ENCODE data around the gene MEIS1. TPM values are rescaled to one million over a fixed set of nuclear protein-coding genes. Genes with fewer than 3 reads are reported as not detected.
"Not testable (repeated sequence)": the region's sequence is repeated elsewhere in the genome, so short reads cannot be mapped to it uniquely, and the experiment has no call there.

The MEIS1 gene
- total RNA-seq, 4 donors from 2014 or later = 25.9 to 129 (median 28.8) TPM

DNA sequence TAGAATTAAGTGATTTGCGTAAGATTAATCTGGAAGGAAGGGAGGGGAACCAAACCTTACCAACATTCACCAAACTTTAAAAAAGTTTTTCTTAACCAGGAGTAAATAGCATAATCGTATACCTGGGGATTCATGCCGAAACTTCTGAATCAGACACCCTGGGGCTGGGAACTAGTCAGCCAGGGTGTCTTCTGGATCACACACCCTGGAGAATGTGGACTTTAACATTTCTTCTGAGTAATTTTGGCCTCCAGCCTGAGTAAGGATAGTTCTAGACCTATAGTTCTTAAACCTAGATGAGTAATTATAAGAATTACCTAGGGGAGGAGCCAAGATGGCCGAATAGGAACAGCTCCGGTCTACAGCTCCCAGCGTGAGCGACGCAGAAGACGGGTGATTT lies 44.1 kb upstream of the MEIS1 start:
- Histone ChIP-seq H3K27ac (no peak overlapping the region), H3K9me3 (no peaks in the 10 kb centered on the region), H3K4me3 (no peak overlapping the region), H3K4me1 (no peaks in the 10 kb centered on the region), H3K36me3 (no peaks in the 10 kb centered on the region), H3K27me3 (no peaks in the 10 kb centered on the region)
- intact Hi-C loops (cut with DNase I; ENCODE audit: low total_unique reads) (no loop called here), in situ Hi-C loops (cut with MboI; ENCODE audit: low pct_ligation_motif_present in 1 of 4, low pct_unique_long_range_greater_than_20kb in 1 of 4, low sequenced_read_pairs in 3 of 4) (no loop called here)
- no peak for DNase-seq
- WGBS, 2 donors (ENCODE audit: low coverage in 1 of 2) = 86 to 89% methylated on average over 4 to 9 of the region's 9 CpGs
- TF ChIP-seq POLR2AphosphoS5 (IDR thresholded peaks at IDR 0.05) (no peak), POLR2A (IDR thresholded peaks at IDR 0.05) (no peak), EP300 (IDR thresholded peaks at IDR 0.05; ENCODE audit: low read depth) (no peak)
- TF ChIP-seq, protein P1, sequence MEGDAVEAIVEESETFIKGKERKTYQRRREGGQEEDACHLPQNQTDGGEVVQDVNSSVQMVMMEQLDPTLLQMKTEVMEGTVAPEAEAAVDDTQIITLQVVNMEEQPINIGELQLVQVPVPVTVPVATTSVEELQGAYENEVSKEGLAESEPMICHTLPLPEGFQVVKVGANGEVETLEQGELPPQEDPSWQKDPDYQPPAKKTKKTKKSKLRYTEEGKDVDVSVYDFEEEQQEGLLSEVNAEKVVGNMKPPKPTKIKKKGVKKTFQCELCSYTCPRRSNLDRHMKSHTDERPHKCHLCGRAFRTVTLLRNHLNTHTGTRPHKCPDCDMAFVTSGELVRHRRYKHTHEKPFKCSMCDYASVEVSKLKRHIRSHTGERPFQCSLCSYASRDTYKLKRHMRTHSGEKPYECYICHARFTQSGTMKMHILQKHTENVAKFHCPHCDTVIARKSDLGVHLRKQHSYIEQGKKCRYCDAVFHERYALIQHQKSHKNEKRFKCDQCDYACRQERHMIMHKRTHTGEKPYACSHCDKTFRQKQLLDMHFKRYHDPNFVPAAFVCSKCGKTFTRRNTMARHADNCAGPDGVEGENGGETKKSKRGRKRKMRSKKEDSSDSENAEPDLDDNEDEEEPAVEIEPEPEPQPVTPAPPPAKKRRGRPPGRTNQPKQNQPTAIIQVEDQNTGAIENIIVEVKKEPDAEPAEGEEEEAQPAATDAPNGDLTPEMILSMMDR (IDR thresholded peaks at IDR 0.05) = no peak

DNA sequence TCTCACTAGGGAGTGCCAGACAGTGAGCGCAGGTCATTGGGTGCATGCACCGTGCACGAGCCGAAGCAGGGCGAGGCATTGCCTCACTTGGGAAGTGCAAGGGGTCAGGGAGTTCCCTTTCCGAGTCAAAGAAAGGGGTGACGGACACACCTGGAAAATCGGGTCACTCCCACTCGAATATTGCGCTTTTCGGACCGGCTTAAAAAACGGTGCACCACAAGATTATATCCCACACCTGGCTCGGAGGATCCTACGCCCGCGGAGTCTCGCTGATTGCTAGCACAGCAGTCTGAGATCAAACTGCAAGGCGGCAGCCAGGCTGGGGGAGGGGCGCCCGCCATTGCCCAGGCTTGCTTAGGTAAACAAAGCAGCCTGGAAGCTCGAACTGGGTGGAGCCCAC lies 43.7 kb upstream of the MEIS1 start:
- H3K9me3 ChIP-seq; intact Hi-C loops (cut with DNase I; ENCODE audit: low total_unique reads); H3K27me3 ChIP-seq; H3K4me3 ChIP-seq; H3K4me1 ChIP-seq; H3K36me3 ChIP-seq; in situ Hi-C loops (cut with MboI; ENCODE audit: low pct_ligation_motif_present in 1 of 4, low pct_unique_long_range_greater_than_20kb in 1 of 4, low sequenced_read_pairs in 3 of 4); DNase-seq; H3K27ac ChIP-seq: not testable (repeated sequence)
- WGBS, 2 donors (ENCODE audit: low coverage in 1 of 2) = 61 to 85% methylated on average over 9 to 19 of the region's 22 CpGs

DNA sequence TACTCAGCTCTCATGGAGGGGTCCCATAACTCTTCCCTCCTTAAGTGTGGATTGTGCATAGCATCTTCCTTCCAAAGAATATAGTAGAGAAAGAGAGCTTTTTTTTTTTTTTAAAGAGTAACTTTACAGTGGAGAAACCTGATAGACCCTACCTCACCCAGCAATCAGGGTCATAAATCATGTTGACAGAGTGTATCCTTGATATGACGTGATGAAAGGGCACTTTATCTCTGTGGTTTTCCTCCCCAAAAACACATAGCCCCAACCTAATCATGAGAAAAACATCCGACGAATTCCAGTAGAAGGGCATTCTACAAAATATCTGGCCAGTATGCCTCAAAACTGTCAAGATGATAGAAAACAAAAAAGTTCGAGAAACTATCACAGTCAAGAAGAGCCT lies 29.5 kb upstream of the MEIS1 start:
- Histone ChIP-seq H3K4me3 (no peak overlapping the region), H3K4me1 (no peaks in the 10 kb centered on the region), H3K27me3 (no peaks in the 10 kb centered on the region), H3K9me3 (no peaks in the 10 kb centered on the region), H3K36me3 (no peaks in the 10 kb centered on the region), H3K27ac (no peak overlapping the region)
- 37 to 41% methylated on average over 3 to 4 of the region's 4 CpGs for WGBS, 2 donors (ENCODE audit: low coverage in 1 of 2)
- no peak for DNase-seq
- in situ Hi-C loops (cut with MboI; ENCODE audit: low pct_ligation_motif_present in 1 of 4, low pct_unique_long_range_greater_than_20kb in 1 of 4, low sequenced_read_pairs in 3 of 4) (no loop called here), intact Hi-C loops (cut with DNase I; ENCODE audit: low total_unique reads) (no loop called here)
- TF ChIP-seq POLR2A (IDR thresholded peaks at IDR 0.05) = no peak
- no peak for TF ChIP-seq EP300 (IDR thresholded peaks at IDR 0.05; ENCODE audit: low read depth)
- TF ChIP-seq POLR2AphosphoS5 (IDR thresholded peaks at IDR 0.05) = no peak
- TF ChIP-seq, protein P1 (IDR thresholded peaks at IDR 0.05) = no peak

DNA sequence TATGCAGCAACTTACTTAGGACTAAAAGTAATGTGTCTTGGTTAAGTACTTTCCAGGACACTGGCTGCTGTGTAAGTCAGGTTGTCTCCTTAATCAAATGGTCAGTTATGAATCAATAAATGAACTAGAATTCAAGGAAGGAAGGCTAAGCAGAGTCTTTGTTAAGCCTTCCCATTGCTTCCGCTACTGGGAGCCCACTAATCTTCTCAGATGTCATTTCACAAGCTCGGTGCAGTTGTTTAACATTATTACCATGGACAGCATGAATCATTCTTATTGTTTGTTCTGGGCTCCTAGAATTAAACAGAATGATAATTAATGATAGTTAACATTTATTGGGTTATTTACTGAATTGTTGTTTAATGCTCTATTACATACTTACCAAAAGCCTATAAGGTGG lies 26.0 kb upstream of the MEIS1 start:
- Histone ChIP-seq H3K4me3 (no peak overlapping the region), H3K36me3 (no peaks in the 10 kb centered on the region), H3K27me3 (no peaks in the 10 kb centered on the region), H3K27ac (no peak overlapping the region), H3K9me3 (no peaks in the 10 kb centered on the region), H3K4me1 (no peaks in the 10 kb centered on the region)
- DNase-seq = no peak
- WGBS, 2 donors (ENCODE audit: low coverage in 1 of 2) = 63% methylated on average over 2 of the region's 2 CpGs; no CpG with 5 or more reads in 1 of the 2 donors
- no peak for TF ChIP-seq POLR2A (IDR thresholded peaks at IDR 0.05)
- in situ Hi-C loops (cut with MboI; ENCODE audit: low pct_ligation_motif_present in 1 of 4, low pct_unique_long_range_greater_than_20kb in 1 of 4, low sequenced_read_pairs in 3 of 4) = no loop called here
- intact Hi-C loops (cut with DNase I; ENCODE audit: low total_unique reads) = no loop called here

DNA sequence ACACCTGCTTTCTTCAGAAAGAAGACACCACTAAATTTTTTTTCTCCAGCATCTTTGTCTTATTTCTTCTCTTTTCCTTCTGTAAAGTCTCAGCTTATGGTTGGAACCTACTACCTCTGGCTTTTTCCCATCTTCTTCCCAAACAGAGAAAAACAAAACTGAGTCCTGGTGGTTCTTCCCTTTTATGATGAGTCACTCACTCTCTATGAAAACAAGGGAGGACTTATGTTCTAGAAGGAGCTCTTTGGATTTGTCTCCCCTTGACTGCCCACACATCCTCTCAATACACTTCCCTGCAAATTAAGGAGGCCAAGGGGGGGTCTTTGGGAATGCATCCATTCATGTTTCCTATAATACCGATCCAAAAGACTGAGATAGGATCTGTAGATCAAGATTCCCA lies 22.1 kb upstream of the MEIS1 start:
- DNase-seq = no peak
- no peaks in the 10 kb centered on the region for H3K4me1 ChIP-seq
- H3K36me3 ChIP-seq = no peaks in the 10 kb centered on the region
- in situ Hi-C loops (cut with MboI; ENCODE audit: low pct_ligation_motif_present in 1 of 4, low pct_unique_long_range_greater_than_20kb in 1 of 4, low sequenced_read_pairs in 3 of 4) = no loop called here
- no peak overlapping the region for H3K4me3 ChIP-seq
- H3K27ac ChIP-seq = no peak overlapping the region
- no peaks in the 10 kb centered on the region for H3K9me3 ChIP-seq
- TF ChIP-seq EP300 (IDR thresholded peaks at IDR 0.05; ENCODE audit: low read depth) = no peak
- no peak for TF ChIP-seq POLR2A (IDR thresholded peaks at IDR 0.05)
- TF ChIP-seq POLR2AphosphoS5 (IDR thresholded peaks at IDR 0.05) = no peak
- TF ChIP-seq, protein P1 (IDR thresholded peaks at IDR 0.05) = no peak
- H3K27me3 ChIP-seq = no peaks in the 10 kb centered on the region
- 91 to 100% methylated on average over 1 of the region's 1 CpG for WGBS, 2 donors (ENCODE audit: low coverage in 1 of 2)
- intact Hi-C loops (cut with DNase I; ENCODE audit: low total_unique reads) = no loop called here

Measured in transverse colon (tissue), 4 donors.